Activated naive CD4-positive, alpha-beta T cell treated with anti-CD3 and anti-CD28 coated beads, Interleukin-2, amount 10 ng/mL, durations not matched to agents 7 days and 5 days (primary cell): ENCODE measurements around the gene CHST1.
A peak's percentile ranks its signal among the peaks of the same experiment; 100 is the strongest.

Experiments
- CTCF ChIA-PET: fragments of 350-600 bp; sonication (Branson Sonifier 250); formaldehyde crosslinking; loops from one replicate; lab custom pipeline; 2021; ENCODE audit warnings: antibody characterized with exemption; lab: Charles Lee
- DNase-seq: peaks from one replicate; pipeline ENCODE4 v3.0.0-alpha.2; 2020
- H3K27ac Mint-ChIP-seq: one replicate; pipeline ENCODE4 v1.8.0; 2021; ENCODE audit warnings: mild to moderate bottlenecking, moderate library complexity, mixed read lengths
- H3K27me3 Mint-ChIP-seq: one replicate; pipeline ENCODE4 v1.8.0; 2021; ENCODE audit warnings: mild to moderate bottlenecking, mixed read lengths
- H3K36me3 Mint-ChIP-seq: one replicate; pipeline ENCODE4 v1.8.0; 2021; ENCODE audit warnings: mixed read lengths
- H3K4me1 Mint-ChIP-seq: one replicate; pipeline ENCODE4 v1.8.0; 2021; ENCODE audit warnings: mixed read lengths
- H3K4me3 Mint-ChIP-seq: one replicate; pipeline ENCODE4 v1.8.0; 2021; ENCODE audit warnings: mild to moderate bottlenecking, moderate library complexity, mixed read lengths
- H3K9me3 Mint-ChIP-seq: one replicate; pipeline ENCODE4 v1.8.0; 2021; ENCODE audit warnings: mixed read lengths

Gene CHST1

GRCh38 chr11:45659818-45660160, 5.6 kb downstream of the CHST1 start:
- DNase-seq = no peak
- Mint-ChIP-seq H3K27ac (no peak overlapping the region), H3K4me3 (no peak overlapping the region), H3K36me3 (no peaks in the 10 kb centered on the region), H3K27me3 (peaks cover 83% of the 10 kb centered on the region), H3K4me1 (no peaks in the 10 kb centered on the region), H3K9me3 (no peaks in the 10 kb centered on the region)
- CTCF ChIA-PET = interaction anchor here (0.8 to 0.9 kb wide), 2 partner anchors 11 to 20 kb away, joined by 3 to 4 read pairs; no protein-coding TSS in a partner anchor

GRCh38 chr11:45659031-45659817, 6.2 kb downstream of the CHST1 start:
- CTCF ChIA-PET = interaction anchor here (0.8 kb wide), 1 partner anchor 20 kb away, joined by 4 read pairs; no protein-coding TSS in a partner anchor
- DNase-seq = peak; percentile 19
- no peak overlapping the region for H3K27ac Mint-ChIP-seq
- no peaks in the 10 kb centered on the region for H3K9me3 Mint-ChIP-seq
- no peak overlapping the region for H3K4me3 Mint-ChIP-seq
- no peaks in the 10 kb centered on the region for H3K4me1 Mint-ChIP-seq
- H3K27me3 Mint-ChIP-seq = peaks cover 78% of the 10 kb centered on the region
- H3K36me3 Mint-ChIP-seq = no peaks in the 10 kb centered on the region

- CTCF ChIA-PET = interaction anchor here (0.8 to 3.2 kb wide), 4 partner anchors 10 to 302 kb away, joined by 3 to 21 read pairs (median 5); no protein-coding TSS in a partner anchor
- H3K27ac Mint-ChIP-seq = no peak overlapping the region
- no peaks in the 10 kb centered on the region for H3K36me3 Mint-ChIP-seq
- H3K27me3 Mint-ChIP-seq = peaks cover 70% of the 10 kb centered on the region
- H3K4me1 Mint-ChIP-seq = no peaks in the 10 kb centered on the region
- H3K9me3 Mint-ChIP-seq = no peaks in the 10 kb centered on the region
- peak; percentile 14 for DNase-seq
- H3K4me3 Mint-ChIP-seq = no peak overlapping the region
These were observed 7.0 kb downstream of the CHST1 start for GRCh38 chr11:45658292-45658991.

DNA sequence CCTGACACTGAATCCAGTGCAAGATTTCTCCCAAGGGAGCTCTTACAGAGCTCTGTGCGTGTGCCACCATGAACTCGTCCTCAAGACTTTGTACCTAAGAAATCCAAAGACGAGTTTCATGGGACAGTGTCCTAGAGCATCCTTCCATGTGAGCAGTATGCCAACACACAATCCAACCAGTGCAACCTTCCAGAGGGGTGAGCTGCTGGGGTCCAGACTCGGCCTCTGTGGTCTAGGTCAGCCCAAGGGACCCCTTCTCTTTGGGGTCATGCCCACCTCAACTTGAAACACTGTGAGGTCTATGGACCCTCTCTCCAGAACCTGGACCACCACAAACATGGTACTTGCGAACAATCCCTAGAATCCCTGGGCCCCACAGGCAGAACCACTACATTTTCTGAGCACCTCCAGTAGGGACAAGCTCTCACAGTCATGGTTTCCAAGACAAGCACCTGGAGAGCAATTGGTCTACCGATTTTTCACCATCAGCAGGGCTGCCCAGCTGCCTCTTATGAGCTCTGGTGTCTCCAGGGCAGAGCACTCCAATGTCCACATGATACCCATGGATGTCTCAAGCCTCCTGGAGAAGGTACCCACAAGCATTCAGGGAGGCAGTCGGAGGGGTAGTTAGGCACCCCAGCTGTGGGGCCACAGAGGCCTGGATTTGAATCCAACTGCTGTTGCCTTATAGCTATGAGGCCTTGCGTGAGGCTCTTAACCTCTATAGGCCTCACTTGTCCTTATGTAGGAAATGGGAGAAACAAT, 7.7 kb downstream of the CHST1 start:
- Mint-ChIP-seq H3K4me3 (no peak overlapping the region), H3K27me3 (peaks cover 66% of the 10 kb centered on the region), H3K9me3 (no peaks in the 10 kb centered on the region), H3K36me3 (no peaks in the 10 kb centered on the region), H3K4me1 (no peaks in the 10 kb centered on the region), H3K27ac (no peak overlapping the region)
- CTCF ChIA-PET = interaction anchor here (0.6 to 3.2 kb wide), 5 partner anchors 11 to 301 kb away, joined by 3 to 21 read pairs (median 4); no protein-coding TSS in a partner anchor
- no peak for DNase-seq

GRCh38 chr11:45655831-45656230, 9.6 kb downstream of the CHST1 start:
- peaks cover 66% of the 10 kb centered on the region for H3K27me3 Mint-ChIP-seq

GRCh38 chr11:45655347-45655756, 10.1 kb downstream of the CHST1 start:
- H3K4me1 Mint-ChIP-seq = no peaks in the 10 kb centered on the region
- no peak overlapping the region for H3K4me3 Mint-ChIP-seq
- CTCF ChIA-PET = interaction anchor here (0.7 to 3.5 kb wide), 15 partner anchors 9 to 793 kb away, joined by 3 to 31 read pairs (median 5); partner anchors contain the start of gene CHST1
- peaks cover 66% of the 10 kb centered on the region for H3K27me3 Mint-ChIP-seq
- DNase-seq = peak; percentile 69
- no peaks in the 10 kb centered on the region for H3K36me3 Mint-ChIP-seq
- H3K9me3 Mint-ChIP-seq = no peaks in the 10 kb centered on the region
- H3K27ac Mint-ChIP-seq = no peak overlapping the region

More at GRCh38 chr11:45655831-45656230, 9.6 kb downstream of the CHST1 start:
- Mint-ChIP-seq H3K27ac (no peak overlapping the region), H3K4me3 (no peak overlapping the region), H3K9me3 (no peaks in the 10 kb centered on the region), H3K36me3 (no peaks in the 10 kb centered on the region), H3K4me1 (no peaks in the 10 kb centered on the region)
- CTCF ChIA-PET = interaction anchor here (1.0 to 3.2 kb wide), 9 partner anchors 9 to 284 kb away, joined by 3 to 21 read pairs (median 5); partner anchors contain the start of gene CHST1
- no peak for DNase-seq

DNA sequence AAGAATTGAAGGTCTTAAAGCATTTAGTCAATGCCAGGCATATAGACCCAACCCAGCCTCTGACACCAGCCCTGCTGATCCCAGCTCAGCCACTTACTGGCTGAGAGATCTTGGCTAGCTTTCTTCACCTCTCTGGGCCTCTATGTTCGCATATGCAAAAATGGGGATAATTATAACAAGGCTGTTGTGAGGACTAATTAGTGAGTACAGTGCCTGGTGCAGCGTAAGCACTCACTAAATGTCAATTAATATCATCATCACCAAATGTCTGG, 10.5 kb downstream of the CHST1 start:
- Mint-ChIP-seq H3K4me1 (no peaks in the 10 kb centered on the region), H3K36me3 (no peaks in the 10 kb centered on the region), H3K27ac (no peak overlapping the region), H3K27me3 (peaks cover 65% of the 10 kb centered on the region), H3K9me3 (no peaks in the 10 kb centered on the region), H3K4me3 (no peak overlapping the region)
- CTCF ChIA-PET = interaction anchor here (0.7 to 3.5 kb wide), 14 partner anchors 10 to 793 kb away, joined by 3 to 31 read pairs (median 4); partner anchors contain the start of gene CHST1
- no peak for DNase-seq

- no peak overlapping the region for H3K27ac Mint-ChIP-seq
- H3K36me3 Mint-ChIP-seq = no peaks in the 10 kb centered on the region
- H3K9me3 Mint-ChIP-seq = no peaks in the 10 kb centered on the region
- DNase-seq = no peak
- peaks cover 64% of the 10 kb centered on the region for H3K27me3 Mint-ChIP-seq
- no peaks in the 10 kb centered on the region for H3K4me1 Mint-ChIP-seq
- no peak overlapping the region for H3K4me3 Mint-ChIP-seq
- CTCF ChIA-PET = interaction anchor here (0.7 to 3.5 kb wide), 15 partner anchors 10 to 792 kb away, joined by 3 to 31 read pairs (median 4); partner anchors contain the start of gene CHST1
These were observed 11.0 kb downstream of the CHST1 start for GRCh38 chr11:45654231-45655011.

- Mint-ChIP-seq H3K36me3 (no peaks in the 10 kb centered on the region), H3K27ac (no peak overlapping the region), H3K27me3 (peaks cover 62% of the 10 kb centered on the region), H3K4me3 (no peak overlapping the region), H3K4me1 (no peaks in the 10 kb centered on the region), H3K9me3 (no peaks in the 10 kb centered on the region)
- DNase-seq = no peak
- CTCF ChIA-PET = interaction anchor here (0.9 to 3.5 kb wide), 2 partner anchors 246 to 281 kb away, joined by 3 to 31 read pairs; no protein-coding TSS in a partner anchor
These were observed 12.1 kb downstream of the CHST1 start for GRCh38 chr11:45653277-45653676.

DNA sequence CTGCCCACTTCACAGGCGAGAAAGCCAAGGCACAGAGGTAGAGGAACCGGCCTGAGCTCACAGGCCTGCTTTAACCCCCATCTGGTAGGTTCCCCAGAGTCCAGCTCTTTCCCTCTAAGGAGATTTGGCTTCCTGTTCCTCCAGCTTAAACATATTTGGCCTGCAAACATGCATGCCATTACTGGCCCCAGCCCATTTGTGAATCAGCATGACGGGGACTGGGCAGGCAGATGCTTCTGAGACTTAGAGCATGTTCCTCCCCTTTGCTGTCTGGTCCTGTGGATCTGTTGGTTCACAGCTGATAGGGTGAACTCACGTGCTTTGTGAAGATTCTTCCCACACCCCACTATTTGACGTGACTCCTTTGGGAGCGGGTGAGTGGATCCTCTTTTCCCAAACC, 12.6 kb downstream of the CHST1 start:
- Mint-ChIP-seq H3K27me3 (peaks cover 61% of the 10 kb centered on the region), H3K4me3 (no peak overlapping the region), H3K36me3 (no peaks in the 10 kb centered on the region), H3K9me3 (no peaks in the 10 kb centered on the region), H3K4me1 (no peaks in the 10 kb centered on the region), H3K27ac (no peak overlapping the region)
- DNase-seq = no peak
- CTCF ChIA-PET = interaction anchor here (0.8 to 3.5 kb wide), 2 partner anchors 119 to 280 kb away, joined by 3 to 31 read pairs; no protein-coding TSS in a partner anchor

DNA sequence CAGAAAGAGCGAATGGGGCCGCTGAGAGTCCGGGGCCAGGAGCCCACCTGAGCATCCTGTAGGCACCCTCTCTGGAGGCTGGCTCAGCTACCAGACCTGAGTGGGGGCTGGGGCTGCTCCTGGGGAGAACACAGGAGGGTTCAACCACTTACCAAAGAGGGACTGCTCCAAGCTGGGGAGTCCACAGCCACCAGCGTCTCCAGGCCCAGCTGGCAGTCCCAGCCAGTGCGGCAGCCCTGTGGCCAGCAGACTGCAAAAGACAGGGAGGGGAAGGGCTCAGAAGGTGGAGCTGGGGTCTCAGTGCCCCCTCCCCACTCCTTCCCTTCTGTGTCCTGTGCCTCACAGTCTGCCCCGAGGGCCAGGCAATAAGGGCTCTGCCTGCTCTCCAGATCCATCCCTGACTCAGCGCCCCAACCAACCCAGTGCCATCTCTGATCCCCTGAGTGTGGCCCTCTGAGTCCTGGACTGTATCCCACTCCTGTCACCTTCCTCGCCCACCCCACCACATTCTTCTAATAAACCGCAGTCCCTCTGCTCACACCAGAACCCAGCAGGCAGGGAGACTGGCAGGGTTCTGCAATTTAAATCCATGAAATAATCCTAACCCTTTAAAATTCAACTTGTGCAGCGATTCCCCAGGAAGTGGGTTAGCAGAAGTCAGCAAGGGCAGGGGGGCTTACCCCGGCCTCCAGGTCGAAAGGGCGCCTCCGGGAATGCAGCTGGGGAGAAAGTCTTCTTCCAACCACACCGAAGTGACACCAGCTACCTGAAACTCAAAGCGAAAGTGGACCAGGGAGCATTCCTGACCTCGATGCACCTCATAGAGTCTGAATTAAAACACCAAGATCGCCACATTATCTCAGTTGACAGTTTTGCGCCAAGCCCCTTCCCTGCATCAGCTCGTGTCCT, 13.3 kb downstream of the CHST1 start:
- H3K27ac Mint-ChIP-seq = no peak overlapping the region
- CTCF ChIA-PET = interaction anchor here (0.8 to 3.5 kb wide), 3 partner anchors 50 to 280 kb away, joined by 3 to 31 read pairs (median 3); no protein-coding TSS in a partner anchor
- peaks cover 61% of the 10 kb centered on the region for H3K27me3 Mint-ChIP-seq
- DNase-seq = no peak
- no peaks in the 10 kb centered on the region for H3K9me3 Mint-ChIP-seq
- H3K4me3 Mint-ChIP-seq = no peak overlapping the region
- H3K36me3 Mint-ChIP-seq = no peaks in the 10 kb centered on the region
- no peaks in the 10 kb centered on the region for H3K4me1 Mint-ChIP-seq

- Mint-ChIP-seq H3K4me3 (no peak overlapping the region), H3K36me3 (no peaks in the 10 kb centered on the region), H3K27me3 (peaks cover 56% of the 10 kb centered on the region), H3K27ac (no peak overlapping the region), H3K4me1 (no peaks in the 10 kb centered on the region), H3K9me3 (no peaks in the 10 kb centered on the region)
- DNase-seq = no peak
- CTCF ChIA-PET = no interaction called here
These were observed 14.3 kb downstream of the CHST1 start for GRCh38 chr11:45651156-45651555.
